NCI-H774 (cell line): ENCODE results near the gene DHRS4L2.
"Not testable (repeated sequence)": the region's sequence is repeated elsewhere in the genome, so short reads cannot be mapped to it uniquely, and the experiment has no call there.

Source experiments
- DNase-seq: peaks from one replicate; lab custom pipeline; 2025; lab: John Stamatoyannopoulos, UW

The DHRS4L2 gene

DNA sequence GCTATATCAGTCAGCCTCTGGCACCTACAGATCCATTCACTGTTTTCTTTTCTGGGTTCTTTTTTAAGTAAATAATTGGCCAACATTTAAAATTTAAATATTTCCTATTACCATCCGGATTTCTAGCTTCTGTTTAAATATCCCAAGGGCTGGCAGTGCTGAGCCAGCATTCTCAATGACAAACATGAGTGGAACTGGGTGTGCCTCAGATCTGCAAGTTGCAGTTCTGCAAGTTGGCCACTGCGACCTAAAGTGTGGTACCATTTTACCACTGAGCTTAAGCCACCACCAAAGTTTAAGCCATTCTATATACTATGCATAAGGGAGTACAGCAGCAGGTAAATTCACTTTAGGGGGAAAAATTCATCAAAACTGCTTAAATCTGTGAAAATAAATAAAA is 31.2 kb downstream of the DHRS4L2 start:
- DNase-seq = not testable (repeated sequence)

DNA sequence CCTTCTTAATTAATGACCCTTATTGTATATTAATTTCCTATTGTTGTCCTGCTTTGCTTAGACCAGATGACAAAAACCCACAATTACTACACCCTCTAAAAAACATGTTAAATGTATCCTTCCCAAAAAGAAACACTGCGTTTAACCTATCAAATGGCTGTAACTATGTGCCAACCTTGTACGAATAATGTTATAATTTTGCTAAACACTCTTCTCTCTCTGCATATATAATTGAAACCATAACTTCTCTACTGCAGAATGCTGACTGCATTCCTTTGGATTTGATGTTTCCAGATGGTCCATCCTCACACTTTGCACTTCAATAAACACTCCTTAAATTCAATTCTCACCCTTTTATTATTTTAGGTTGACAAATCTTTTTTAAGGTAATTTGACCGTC is 31.8 kb downstream of the DHRS4L2 start:
- not testable (repeated sequence) for DNase-seq

DNA sequence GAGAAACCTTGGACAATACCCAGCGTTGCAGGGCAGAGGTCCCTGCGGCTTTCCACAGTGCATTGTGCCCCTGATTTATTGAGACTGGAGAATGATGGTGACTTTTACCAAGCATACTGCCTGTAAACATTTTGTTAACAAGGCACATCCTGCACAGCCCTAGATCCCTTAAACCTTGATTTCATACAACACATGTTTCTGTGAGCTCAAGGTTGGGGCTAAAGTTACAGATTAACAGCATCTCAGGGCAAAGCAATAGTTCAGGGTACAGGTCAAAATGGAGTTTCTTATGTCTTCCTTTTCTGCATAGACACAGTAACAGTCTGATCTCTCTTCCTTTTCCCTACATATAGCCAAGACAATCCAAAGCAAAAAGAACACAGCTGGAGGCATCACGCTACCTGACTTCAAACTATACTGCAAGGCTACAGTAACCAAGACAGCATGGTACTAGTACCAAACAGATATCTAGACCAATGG is 36.2 kb downstream of the DHRS4L2 start:
- DNase-seq = not testable (repeated sequence)

DNA sequence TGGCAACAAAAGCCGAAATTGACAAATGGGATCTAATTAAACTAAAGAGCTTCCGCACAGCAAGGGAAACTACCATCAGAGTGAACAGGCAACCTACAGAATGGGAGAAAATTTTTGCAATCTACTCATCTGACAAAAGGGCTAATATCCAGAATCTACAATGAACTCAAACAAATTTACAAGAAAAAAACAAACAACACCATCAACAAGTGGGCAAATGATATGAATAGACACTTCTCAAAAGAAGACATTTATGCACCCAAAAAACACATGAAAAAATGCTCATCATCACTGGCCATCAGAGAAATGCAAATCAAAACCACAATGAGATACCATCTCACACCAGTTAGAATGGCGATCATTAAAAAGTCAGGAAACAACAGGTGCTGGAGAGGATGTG is 41.0 kb downstream of the DHRS4L2 start:
- DNase-seq = not testable (repeated sequence)

DNA sequence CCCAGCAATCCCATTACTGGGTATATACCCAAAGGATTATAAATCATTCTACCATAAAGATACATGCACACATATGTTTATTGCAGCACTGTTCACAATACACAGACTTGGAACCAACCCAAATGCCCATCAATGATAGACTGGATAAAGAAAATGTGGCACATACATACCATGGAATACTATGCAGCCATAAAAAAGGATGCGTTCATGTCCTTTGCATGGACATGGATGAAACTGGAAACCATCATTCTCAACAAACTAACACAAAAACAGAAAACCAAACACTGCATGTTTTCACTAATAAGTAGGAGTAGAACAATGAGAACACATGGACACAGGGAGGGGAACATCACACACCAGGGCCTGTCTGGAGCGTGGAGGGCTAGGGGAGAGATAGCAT is 42.6 kb downstream of the DHRS4L2 start:
- not testable (repeated sequence) for DNase-seq

DNA sequence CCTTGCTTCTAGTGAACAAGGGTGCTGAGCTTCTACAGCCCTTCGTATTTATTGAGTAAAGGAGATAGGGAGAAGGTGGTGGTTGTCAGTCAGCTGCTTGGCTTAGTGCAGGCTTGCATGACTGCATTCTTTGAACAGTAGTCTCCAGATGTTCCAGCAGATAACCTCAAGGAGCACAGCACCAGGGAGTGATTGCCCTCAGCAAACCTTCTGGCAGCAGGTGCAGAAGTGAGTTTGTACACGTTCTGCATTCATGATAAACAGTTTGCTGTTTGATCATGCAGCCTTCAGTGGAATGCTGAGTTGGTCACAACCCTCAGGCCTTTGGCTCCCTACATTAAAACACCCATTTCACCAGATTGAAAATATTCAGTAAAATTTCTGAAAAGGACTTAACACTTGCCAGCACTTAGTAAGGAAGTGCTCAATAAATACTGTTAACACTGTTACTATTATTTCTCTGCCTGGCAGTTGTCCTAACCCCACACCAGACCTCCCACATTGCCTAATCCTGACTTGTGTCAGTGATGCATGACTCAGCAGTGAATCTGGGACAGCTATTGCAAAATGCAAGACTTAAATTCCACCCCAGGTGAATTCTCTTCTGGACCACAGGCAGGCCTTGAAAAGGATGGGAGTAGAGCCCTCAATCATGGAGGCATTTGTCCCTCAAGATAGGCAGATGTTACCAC is 44.1 kb downstream of the DHRS4L2 start:
- DNase-seq = no peak

DNA sequence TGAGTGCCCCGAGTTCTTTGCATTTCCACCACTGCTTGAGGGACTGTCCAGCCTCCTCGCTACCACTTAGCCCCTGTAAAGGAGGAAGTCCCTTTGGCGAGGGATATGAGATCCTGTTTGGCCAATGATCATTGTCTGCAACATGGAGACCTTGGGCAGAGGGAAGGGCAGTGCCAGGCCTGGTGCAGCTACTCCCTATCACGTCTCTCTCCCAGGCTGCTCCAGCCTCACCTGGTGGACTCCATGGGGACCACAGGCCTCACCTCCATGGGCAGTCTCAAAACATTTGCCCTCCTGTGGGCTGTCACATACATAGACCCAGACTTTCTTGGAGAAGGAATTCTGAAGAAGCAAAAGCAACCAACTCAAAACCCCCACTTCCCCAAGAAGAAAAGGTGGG is 47.0 kb downstream of the DHRS4L2 start:
- peak; percentile 15 for DNase-seq

DNA sequence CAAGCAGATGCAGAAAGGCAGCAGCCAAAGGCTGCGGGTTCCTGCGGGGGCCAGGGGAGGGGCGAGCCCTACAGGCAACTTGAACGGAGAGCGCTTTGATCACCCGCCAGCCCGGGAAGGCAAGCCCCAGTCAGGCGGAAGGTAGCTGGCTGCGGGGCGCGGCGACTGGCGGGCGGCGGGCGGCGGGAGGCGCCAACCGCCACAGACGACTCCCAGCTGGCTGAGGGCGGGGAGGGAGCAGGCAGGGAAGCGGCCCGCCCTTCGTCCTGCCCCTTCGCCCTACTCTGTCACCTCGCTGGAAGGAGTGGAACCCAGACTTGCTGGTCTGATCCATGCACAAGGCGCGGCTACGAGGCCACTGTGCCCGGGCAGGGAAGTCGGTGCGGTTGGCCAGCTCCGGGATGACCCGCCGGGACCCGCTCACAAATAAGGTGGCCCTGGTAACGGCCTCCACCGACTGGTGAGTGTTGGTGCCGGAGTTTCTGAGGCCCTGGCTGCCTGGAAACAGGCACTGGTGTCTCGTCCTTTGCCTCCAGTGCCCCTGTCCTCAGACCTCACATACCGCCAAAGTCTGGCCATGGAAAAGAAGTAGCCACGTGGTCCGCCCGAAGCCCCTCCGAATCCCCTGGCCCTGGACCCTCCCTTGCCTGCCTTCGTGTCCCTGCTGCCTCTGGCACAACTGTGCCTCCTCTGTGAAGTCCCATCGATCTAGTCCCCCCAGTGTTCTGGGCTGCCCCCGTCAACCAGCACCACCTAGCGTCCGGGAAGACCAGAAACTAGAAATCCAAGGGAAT is 47.6 kb downstream of the DHRS4L2 start:
- DNase-seq = peak; percentile 73

DNA sequence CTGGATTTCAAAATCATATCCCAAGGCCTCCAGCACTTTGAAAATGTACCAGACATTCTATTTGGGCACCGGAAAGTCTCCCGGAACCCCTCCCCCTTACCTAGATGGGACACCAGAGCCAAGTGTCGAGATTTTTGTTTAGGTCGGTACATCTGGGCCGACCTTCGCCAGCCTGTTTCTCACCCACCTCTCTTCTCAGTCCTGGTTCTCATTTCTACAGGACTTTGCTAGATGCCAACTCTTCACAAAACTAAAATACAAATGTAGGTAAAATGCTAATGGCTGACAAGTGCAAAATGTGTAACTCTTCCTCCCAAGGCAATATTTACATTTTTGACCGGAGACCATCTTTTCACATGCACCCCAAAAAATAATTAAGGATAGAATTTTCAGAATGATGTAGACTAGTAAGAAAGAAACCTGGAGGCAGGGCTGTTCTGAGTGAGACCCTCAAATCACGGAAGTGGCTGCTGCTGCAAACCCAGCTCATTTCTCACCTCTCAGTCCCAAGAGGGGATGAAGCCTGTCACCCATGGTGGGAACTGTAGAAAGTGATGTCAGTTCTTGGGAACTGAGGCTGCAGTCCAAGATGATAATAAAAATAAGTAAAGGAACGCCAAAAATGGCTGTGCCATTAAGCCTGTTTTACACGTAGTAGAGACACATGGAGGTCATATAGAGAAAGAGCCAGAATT is 48.4 kb downstream of the DHRS4L2 start:
- DNase-seq = not testable (repeated sequence)

DNA sequence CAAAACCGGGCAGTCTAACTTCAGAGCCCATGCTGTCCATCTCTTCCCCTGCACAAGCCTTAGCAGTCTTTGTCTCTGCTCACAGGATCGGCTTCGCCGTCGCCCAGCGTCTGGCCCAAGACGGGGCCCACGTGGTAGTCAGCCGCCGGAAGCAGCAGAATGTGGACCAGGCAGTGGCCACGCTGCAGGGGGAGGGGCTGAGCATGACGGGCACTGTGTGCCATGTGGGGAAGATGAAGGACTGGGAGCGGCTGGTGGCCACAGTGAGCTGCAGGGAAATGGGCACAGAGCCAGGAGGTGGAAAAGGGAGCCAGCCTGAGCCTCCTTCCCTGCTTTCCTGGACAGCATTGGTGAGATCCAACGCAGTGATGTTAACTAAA is 48.9 kb downstream of the DHRS4L2 start:
- no peak for DNase-seq

DNA sequence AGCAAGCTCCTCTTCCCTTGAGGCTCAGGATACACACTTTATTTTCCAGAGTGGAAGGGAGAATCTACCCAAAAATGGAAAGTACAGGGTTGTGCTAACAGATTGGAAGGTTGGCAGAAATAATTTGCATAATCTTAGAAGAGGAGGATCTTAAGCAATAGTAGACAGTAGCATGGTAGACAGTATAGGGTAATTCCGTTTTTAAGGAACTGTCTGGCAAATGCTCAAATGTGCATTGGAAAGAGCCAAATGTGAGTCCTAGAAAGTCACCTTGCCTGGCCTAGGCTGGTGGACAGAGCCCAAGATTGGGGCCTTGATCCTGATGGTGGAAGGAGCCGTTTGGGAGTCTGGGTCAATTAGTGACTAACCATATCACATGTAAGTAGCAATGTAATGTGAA is 50.0 kb downstream of the DHRS4L2 start:
- no peak for DNase-seq

DNA sequence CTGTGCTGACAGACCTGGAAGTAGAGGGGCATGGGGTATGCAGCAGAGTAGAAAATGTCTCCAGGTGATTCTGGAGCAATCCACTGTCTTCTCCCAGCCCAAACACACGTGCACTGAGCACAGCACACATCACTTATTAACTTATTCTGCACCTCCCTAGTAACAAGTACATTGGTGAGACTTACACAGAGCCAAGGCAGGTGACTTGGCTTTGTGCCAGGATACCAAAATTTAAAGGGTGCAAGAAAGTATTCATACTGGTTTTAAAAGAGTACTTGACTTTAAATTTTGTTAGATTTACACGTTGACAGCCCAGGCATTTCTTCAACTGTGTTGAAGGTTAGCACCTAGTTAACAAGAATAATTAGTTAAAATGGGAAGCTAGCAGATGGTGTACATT is 52.0 kb downstream of the DHRS4L2 start:
- no peak for DNase-seq

DNA sequence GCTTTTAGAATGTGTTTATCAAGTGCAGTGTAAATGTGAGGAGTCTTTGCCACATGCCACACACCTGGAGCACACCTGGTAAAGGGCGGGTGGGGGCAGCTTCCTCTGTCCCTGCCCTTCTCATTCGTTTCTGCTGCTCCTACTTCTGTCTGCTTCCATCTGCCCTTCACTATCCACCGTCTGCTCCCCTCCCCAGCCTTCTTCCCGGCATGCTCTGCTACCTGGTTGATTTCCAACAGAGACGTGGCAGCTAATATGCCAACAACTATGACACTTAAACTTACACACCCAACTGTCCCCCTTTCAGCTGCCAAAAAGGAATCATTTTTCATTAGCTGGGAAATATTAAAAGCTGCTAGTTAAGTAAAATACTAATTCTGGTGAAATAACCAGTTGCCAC is 54.0 kb downstream of the DHRS4L2 start:
- no peak for DNase-seq

DNA sequence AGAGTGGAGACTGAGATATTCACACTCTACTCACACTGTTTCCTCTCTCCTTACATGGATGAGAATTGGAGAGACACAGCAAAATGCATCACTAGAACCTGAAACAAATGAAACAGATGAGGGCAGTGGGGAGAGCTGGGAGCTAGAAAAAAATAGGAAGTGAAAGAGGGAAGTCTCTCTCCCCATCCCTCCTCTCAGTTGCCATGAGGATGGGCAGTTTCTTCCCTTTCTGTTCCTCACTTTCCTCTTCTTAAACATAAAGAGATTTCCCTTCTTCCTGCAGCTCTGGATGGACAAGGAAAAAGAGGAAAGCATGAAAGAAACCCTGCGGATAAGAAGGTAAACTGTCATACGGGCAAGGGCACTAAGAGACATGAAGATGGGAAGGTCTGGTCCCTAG is 60.3 kb downstream of the DHRS4L2 start:
- DNase-seq = not testable (repeated sequence)

DNA sequence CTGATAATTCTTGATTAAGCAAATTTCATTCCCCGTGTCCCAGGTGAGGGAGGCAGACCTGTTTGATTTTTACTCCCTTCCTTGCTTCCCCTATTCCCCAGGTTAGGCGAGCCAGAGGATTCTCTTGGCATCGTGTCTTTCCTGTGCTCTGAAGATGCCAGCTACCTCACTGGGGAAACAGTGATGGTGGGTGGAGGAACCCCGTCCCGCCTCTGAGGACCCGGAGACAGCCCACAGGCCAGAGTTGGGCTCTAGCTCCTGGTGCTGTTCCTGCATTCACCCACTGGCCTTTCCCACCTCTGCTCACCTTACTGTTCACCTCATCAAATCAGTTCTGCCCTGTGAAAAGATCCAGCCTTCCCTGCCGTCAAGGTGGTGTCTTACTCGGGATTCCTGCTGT is 62.0 kb downstream of the DHRS4L2 start:
- DNase-seq = not testable (repeated sequence)

DNA sequence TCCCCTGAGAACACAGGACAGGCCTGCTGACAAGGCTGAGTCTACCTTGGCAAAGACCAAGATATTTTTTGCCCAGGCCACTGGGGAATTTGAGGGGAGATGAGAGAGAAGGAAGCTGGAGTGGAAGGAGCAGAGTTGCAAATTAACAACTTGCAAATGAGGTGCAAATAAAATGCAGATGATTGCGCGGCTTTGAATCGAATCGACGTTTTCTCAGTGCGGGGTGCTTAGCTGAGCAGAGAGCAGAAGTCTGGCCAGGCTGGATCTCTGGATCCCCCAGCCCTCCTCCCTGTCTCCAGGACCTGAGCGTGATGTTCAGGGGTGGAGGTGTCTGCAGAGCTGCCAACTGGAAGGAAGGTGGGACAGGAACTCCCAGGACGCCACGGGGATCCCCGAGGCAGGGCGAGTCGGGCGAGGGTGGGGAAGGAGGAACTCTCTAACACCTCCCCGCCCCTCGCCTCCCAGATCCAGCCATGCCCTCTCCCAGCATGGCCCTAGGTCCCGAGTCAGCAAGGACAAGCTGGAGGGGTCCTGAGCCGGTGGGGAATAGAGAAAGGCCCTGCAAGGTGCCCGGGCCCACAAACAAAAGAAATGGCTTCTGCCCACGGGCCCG is 62.6 kb downstream of the DHRS4L2 start:
- no peak for DNase-seq

DNA sequence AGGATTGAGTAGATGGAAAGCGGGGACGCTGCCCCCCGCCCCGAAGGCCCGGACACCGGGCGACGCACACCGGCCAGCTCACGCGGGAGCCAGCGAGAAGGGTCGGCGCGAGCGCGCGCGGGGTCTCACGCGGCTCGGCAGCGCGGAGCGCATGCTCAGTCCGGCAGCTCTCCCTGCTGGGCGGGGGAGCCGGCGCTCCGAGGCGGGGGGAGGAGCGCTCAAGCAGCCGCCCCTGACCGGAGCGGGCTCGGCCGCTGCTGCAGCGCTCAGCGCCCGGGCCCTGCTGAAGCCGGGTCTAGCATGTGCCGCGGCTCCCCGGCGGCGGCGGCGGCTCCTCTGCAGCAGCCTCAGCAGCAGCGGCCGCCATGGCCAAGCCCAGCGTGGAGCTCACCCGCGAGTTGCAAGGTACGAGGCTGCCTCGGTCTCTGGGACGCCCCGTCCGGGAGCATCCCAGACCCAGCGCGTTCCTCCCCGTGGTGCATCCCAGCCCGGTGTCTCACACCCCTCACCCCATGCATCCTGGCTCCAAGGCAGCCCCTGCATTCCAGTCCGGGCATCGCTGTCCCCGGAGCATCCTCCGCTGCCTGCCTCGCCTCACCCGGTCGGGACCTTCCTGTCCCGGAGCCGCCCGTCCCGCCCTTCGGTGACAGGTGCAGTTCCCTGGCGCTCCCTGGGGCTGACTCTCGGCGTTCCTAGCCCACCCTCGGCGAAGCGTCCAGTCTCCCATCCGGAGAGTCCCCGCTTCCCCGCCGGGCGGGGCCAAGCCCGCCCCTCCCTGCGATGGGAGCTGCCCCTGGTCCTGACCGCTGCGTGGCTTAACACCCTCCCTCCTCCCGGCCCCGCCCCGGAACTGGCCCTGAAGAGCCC is 63.3 kb downstream of the DHRS4L2 start, which contains the start of gene CARMIL3:
TSS of gene CARMIL3 (plus strand) at position 221 of the 867 bp plus-strand sequence. CDS start at position 366, 145 bp downstream.
- DNase-seq = peak; percentile 72

DNA sequence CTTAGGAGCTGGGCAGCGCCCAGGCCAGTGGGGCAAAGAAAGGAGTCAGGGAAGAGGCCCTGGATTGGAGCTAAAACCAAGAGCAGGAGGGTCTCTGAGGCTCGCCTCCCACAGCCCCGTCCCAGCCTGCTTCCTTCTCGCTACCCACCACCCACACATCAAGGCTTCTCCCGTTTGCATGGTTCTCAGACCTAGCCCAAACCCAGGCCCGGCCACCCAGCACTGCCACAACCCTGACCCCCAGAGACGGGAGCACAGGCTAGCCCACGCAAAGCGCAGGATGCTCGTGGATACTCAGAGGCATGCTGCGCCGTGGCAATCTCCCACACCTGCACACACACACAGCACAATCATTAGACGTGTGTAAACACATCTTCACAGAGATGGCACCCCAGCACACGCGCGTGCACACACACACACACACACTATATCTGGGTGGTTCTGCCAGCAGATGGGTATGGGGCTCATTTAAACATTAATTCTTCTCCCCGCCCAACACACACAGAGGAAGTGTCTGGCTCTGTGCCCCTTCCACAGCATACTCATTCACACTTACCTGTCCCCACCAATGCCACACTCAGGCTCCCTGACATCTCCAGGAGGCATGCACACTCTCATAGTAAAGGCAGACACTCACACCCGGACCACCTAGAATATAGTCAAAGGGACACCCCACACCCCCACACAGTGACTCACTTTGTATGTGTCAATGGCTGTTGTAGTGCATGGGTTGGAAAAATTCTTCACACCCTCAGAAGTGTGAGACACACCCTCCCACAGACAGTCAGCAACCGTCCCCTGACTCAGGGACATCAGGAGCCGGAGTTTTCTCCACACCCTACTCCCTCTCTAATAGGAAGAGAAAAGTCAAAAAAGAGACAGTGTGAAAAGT is 64.2 kb downstream of the DHRS4L2 start:
- DNase-seq = no peak

DNA sequence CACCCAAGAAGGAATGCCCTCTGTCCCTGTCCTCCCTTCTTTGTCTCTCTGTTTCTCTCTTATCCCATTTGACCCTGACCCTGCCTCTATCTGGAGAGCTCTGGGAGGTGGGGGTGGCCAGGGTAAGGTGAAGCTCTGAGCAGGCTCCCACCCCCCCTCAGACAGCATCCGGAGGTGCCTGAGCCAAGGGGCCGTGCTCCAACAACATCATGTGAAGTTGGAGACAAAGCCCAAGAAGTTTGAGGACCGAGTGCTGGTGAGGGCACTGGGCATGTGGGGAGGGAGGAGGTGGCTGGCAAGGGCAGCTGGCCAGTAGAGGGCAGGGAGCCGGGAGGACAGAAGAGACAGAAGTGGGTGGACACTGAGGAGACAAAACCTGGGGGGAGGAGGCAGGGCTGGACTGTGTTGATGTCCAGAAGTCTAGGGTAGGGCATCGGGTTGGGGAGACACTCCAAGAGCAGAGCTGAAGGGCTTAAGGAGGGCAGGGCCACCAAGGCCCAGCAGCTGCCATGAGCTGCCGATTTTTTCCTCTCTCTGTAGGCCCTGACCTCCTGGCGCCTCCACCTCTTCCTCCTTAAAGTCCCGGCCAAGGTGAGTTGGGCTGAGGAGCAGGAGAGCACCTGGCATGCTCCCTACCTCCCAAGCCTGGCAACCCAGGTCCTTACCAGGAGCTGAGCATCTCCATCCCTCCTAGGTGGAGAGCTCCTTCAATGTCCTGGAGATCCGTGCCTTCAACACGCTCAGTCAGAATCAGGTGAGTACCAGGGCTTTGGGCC is 65.0 kb downstream of the DHRS4L2 start:
- DNase-seq = no peak

DNA sequence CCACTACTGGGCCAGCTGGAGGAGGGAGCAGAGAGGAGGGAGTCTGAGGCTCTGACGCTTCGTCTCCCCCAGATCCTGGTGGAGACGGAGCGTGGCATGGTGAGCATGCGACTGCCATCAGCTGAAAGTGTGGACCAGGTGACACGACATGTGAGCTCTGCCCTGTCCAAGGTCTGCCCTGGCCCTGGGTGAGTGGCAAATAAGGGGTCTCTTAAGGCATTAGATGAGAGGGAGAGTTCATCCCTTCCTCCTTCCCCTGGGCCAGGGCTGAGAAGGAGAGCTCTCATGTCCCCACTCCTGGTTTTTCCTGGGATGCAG is 65.6 kb downstream of the DHRS4L2 start:
- DNase-seq = no peak
